SK-N-SH treated with all-trans-retinoic acid at 6 μM for 48 hours (cell line): ENCODE data around the gene SPDYE1.

Experiments used
- ATAC-seq: fragments of 200-7000 bp; cut with Tn5 transposase; 3 replicates; pipeline ENCODE4 v1.9.1; 2020; ENCODE audit warnings: mild to moderate bottlenecking, moderate library complexity
- BACH2 ChIP-seq: fragments of 250-450 bp; sonication (Bioruptor Pico); IDR thresholded peaks from 2 replicates; pipeline ENCODE4 v1.9.0; 2021; ENCODE audit warnings: mild to moderate bottlenecking, borderline replicate concordance
- CREB5 ChIP-seq: fragments of 250-450 bp; sonication (Bioruptor Pico); IDR thresholded peaks from 2 replicates; pipeline ENCODE4 v1.5.1; 2020; ENCODE audit warnings: low read depth, mild to moderate bottlenecking, moderate library complexity
- CSDC2 ChIP-seq: fragments of 250-450 bp; sonication (Bioruptor Pico); IDR thresholded peaks from 2 replicates; pipeline ENCODE4 v1.5.0; 2020; ENCODE audit warnings: mild to moderate bottlenecking, moderate library complexity
- GLIS3 ChIP-seq: fragments of 250-450 bp; sonication (Bioruptor Pico); IDR thresholded peaks from 2 replicates; pipeline ENCODE4 v1.5.0; 2020; ENCODE audit warnings: mild to moderate bottlenecking, moderate library complexity
- RARB ChIP-seq: fragments of 250-450 bp; sonication (Bioruptor Pico); IDR thresholded peaks from 2 replicates; pipeline ENCODE4 v1.8.0; 2021; ENCODE audit warnings: mild to moderate bottlenecking, moderate library complexity
- SNAI2 ChIP-seq: fragments of 250-450 bp; sonication (Bioruptor Pico); IDR thresholded peaks from 2 replicates; pipeline ENCODE4 v1.5.0; 2020; ENCODE audit warnings: mild to moderate bottlenecking, moderate library complexity
- TCF4 ChIP-seq: fragments of 250-450 bp; sonication (Bioruptor Pico); IDR thresholded peaks from 2 replicates; pipeline ENCODE4 v1.8.0; 2021; ENCODE audit warnings: mild to moderate bottlenecking, moderate library complexity, borderline replicate concordance
- TOX ChIP-seq: fragments of 250-450 bp; sonication (Bioruptor Pico); IDR thresholded peaks from 2 replicates; pipeline ENCODE4 v1.8.0; 2021; ENCODE audit warnings: mild to moderate bottlenecking, moderate library complexity, borderline replicate concordance
- ZC3H10 ChIP-seq: fragments of 250-450 bp; sonication (Bioruptor Pico); IDR thresholded peaks from 2 replicates; pipeline ENCODE4 v1.5.1; 2021; ENCODE audit warnings: mild to moderate bottlenecking, moderate library complexity
- ZFP3 ChIP-seq: fragments of 250-450 bp; sonication (Bioruptor Pico); IDR thresholded peaks from 2 replicates; pipeline ENCODE4 v1.5.0; 2020; ENCODE audit warnings: mild to moderate bottlenecking, moderate library complexity
- ZFP30 ChIP-seq: fragments of 450-650 bp; formaldehyde crosslinking; IDR thresholded peaks from 2 replicates; pipeline ENCODE4 v1.5.0; 2022; ENCODE audit warnings: mild to moderate bottlenecking, moderate library complexity
- ZNF565 ChIP-seq: fragments of 450-650 bp; formaldehyde crosslinking; conservative IDR thresholded peaks from 2 replicates; pipeline ENCODE4 v1.5.0; 2020; ENCODE audit warnings: low read depth, mild to moderate bottlenecking, moderate library complexity
- ZNF70 ChIP-seq: fragments of 450-650 bp; formaldehyde crosslinking; IDR thresholded peaks from 2 replicates; pipeline ENCODE4 v1.5.0; 2020; ENCODE audit warnings: mild to moderate bottlenecking, moderate library complexity
- ZNF8 ChIP-seq: fragments of 450-650 bp; formaldehyde crosslinking; IDR thresholded peaks from 2 replicates; pipeline ENCODE4 v1.5.0; 2020; ENCODE audit warnings: mild to moderate bottlenecking, moderate library complexity
- TF ChIP-seq, protein P1 (sequence below): fragments of 250-450 bp; sonication (Bioruptor Pico); IDR thresholded peaks from 2 replicates; pipeline ENCODE4 v1.8.0; 2021; ENCODE audit warnings: low read depth, mild to moderate bottlenecking, moderate library complexity, borderline replicate concordance
- TF ChIP-seq, protein P2 (sequence below): fragments of 250-450 bp; sonication (Bioruptor Pico); IDR thresholded peaks from 2 replicates; pipeline ENCODE4 v1.5.0; 2020; ENCODE audit warnings: mild to moderate bottlenecking, moderate library complexity

SPDYE1 gene

GRCh38 chr7:44043902-44044301 is 46.2 kb downstream of the SPDYE1 start:
- ATAC-seq = no peak
- TF ChIP-seq, protein P1, sequence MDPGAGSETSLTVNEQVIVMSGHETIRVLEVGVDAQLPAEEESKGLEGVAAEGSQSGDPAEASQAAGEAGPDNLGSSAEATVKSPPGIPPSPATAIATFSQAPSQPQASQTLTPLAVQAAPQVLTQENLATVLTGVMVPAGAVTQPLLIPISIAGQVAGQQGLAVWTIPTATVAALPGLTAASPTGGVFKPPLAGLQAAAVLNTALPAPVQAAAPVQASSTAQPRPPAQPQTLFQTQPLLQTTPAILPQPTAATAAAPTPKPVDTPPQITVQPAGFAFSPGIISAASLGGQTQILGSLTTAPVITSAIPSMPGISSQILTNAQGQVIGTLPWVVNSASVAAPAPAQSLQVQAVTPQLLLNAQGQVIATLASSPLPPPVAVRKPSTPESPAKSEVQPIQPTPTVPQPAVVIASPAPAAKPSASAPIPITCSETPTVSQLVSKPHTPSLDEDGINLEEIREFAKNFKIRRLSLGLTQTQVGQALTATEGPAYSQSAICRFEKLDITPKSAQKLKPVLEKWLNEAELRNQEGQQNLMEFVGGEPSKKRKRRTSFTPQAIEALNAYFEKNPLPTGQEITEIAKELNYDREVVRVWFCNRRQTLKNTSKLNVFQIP (CRISPR knock-in tag) = no peak
- TF ChIP-seq CSDC2 (no peak), GLIS3 (CRISPR knock-in tag) (no peak), ZFP30 (CRISPR knock-in tag) (no peak), ZC3H10 (no peak), CREB5 (no peak), ZNF565 (CRISPR knock-in tag) (no peak), RARB (no peak), ZNF70 (CRISPR knock-in tag) (no peak), BACH2 (CRISPR knock-in tag) (no peak)

GRCh38 chr7:44044315-44045225 is 46.9 kb downstream of the SPDYE1 start, which contains the start of gene DBNL:
TSS of gene DBNL (plus strand) at chr7:44044702. CDS start at chr7:44044738, 36 bp downstream.
- no peak for TF ChIP-seq ZNF8
- 0 out of 2 replicates have a peak, but pooled peaks have one; percentile 18 for TF ChIP-seq ZFP3
- peak; percentile 98 for ATAC-seq

GRCh38 chr7:44045226-44046014 is 47.7 kb downstream of the SPDYE1 start:
- TF ChIP-seq ZNF565 (CRISPR knock-in tag) (no peak), ZNF70 (CRISPR knock-in tag) (no peak), TCF4 (no peak), CREB5 (no peak; the same call in 1 of the 2 replicates), TOX (CRISPR knock-in tag) (no peak), GLIS3 (CRISPR knock-in tag) (no peak), ZC3H10 (no peak), SNAI2 (no peak), ZFP3 (no peak)
- TF ChIP-seq, protein P1 (CRISPR knock-in tag) = no peak
- TF ChIP-seq, protein P2, sequence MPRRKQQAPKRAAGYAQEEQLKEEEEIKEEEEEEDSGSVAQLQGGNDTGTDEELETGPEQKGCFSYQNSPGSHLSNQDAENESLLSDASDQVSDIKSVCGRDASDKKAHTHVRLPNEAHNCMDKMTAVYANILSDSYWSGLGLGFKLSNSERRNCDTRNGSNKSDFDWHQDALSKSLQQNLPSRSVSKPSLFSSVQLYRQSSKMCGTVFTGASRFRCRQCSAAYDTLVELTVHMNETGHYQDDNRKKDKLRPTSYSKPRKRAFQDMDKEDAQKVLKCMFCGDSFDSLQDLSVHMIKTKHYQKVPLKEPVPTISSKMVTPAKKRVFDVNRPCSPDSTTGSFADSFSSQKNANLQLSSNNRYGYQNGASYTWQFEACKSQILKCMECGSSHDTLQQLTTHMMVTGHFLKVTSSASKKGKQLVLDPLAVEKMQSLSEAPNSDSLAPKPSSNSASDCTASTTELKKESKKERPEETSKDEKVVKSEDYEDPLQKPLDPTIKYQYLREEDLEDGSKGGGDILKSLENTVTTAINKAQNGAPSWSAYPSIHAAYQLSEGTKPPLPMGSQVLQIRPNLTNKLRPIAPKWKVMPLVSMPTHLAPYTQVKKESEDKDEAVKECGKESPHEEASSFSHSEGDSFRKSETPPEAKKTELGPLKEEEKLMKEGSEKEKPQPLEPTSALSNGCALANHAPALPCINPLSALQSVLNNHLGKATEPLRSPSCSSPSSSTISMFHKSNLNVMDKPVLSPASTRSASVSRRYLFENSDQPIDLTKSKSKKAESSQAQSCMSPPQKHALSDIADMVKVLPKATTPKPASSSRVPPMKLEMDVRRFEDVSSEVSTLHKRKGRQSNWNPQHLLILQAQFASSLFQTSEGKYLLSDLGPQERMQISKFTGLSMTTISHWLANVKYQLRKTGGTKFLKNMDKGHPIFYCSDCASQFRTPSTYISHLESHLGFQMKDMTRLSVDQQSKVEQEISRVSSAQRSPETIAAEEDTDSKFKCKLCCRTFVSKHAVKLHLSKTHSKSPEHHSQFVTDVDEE (CRISPR knock-in tag) = no peak
- peak; percentile 65; the same call in 2 of the 3 replicates for ATAC-seq
